A673 (cell line): Measurements from ENCODE around the gene CDC25B.

Experiments used
- EZH2 ChIP-seq: fragments of 200-600 bp; sonication (generic); IDR thresholded peaks from 2 replicates; pipeline ENCODE4 v1.6.1; 2017; ENCODE audit warnings: borderline replicate concordance, low read depth, mild to moderate bottlenecking, mixed read lengths, antibody characterized with exemption, low read length; ENCODE audit not compliant: poor library complexity, severe bottlenecking
- TF ChIP-seq, protein P1 (sequence below): fragments of 300-800, 200-600 bp; sonication (generic); conservative IDR thresholded peaks from 2 replicates; pipeline ENCODE4 v1.5.1; 2017; ENCODE audit warnings: low read depth, mild to moderate bottlenecking, antibody characterized with exemption, low read length, moderate library complexity, mixed read lengths

DNA sequence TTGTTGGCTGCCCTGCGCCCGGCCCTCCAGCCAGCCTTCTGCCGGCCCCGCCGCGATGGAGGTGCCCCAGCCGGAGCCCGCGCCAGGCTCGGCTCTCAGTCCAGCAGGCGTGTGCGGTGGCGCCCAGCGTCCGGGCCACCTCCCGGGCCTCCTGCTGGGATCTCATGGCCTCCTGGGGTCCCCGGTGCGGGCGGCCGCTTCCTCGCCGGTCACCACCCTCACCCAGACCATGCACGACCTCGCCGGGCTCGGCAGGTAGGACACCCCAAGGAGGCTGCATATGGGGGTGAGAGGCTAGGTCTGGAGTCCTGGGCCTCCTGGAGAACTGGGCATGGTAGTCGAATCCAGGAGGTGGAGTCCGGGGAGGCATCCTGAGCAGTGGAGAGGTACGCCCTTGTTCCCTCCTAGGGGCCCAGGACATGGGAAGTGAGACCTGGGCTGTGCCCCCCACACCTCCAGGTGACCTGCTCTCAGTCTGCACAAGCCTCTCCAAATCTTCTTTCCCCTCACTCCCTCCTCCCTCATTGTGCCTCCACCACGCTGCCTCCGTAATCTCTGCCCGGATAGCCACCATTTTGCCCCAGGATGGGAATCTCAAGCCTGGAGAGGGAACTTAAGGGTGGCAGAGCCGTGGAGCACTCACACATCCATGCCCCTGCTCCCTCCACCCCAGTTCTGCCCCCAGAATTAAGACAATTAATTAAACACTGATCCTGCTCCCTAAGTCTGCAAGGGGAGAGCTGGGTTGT is 541 bp downstream of the CDC25B start:
- TF ChIP-seq, protein P1, sequence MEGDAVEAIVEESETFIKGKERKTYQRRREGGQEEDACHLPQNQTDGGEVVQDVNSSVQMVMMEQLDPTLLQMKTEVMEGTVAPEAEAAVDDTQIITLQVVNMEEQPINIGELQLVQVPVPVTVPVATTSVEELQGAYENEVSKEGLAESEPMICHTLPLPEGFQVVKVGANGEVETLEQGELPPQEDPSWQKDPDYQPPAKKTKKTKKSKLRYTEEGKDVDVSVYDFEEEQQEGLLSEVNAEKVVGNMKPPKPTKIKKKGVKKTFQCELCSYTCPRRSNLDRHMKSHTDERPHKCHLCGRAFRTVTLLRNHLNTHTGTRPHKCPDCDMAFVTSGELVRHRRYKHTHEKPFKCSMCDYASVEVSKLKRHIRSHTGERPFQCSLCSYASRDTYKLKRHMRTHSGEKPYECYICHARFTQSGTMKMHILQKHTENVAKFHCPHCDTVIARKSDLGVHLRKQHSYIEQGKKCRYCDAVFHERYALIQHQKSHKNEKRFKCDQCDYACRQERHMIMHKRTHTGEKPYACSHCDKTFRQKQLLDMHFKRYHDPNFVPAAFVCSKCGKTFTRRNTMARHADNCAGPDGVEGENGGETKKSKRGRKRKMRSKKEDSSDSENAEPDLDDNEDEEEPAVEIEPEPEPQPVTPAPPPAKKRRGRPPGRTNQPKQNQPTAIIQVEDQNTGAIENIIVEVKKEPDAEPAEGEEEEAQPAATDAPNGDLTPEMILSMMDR, result no peak
- TF ChIP-seq EZH2, result no peak
